Stimulated activated CD4-positive, alpha-beta T cell treated with anti-CD3 and anti-CD28 coated beads, Interleukin-12 subunit alpha, Interleukin-12 subunit beta, amount 100 ng/mL, for 48 hours (primary cell): ENCODE measurements around the gene TMEM14B.
"Not testable (repeated sequence)": the region's sequence is repeated elsewhere in the genome, so short reads cannot be mapped to it uniquely, and the experiment has no call there.

ENCODE experiments used
- DNase-seq, 3 donors: peaks; one replicate each; pipeline ENCODE4 v3.0.0-alpha.2; 2020; ENCODE audit warnings: low read depth in 2 of 3, low spot score in 1 of 3

The TMEM14B gene

GRCh38 chr6:10745116-10745515 lies 2.5 kb upstream of the TMEM14B start:
- no peak for DNase-seq

- no peak for DNase-seq
Observed at GRCh38 chr6:10746915-10747250, 722 bp upstream of the TMEM14B start.

GRCh38 chr6:10749734-10750133 lies 2.1 kb downstream of the TMEM14B start:
- no peak for DNase-seq

- not testable (repeated sequence) for DNase-seq
Observed at GRCh38 chr6:10750568-10750967, 3.0 kb downstream of the TMEM14B start.

GRCh38 chr6:10751757-10752156 lies 4.2 kb downstream of the TMEM14B start:
- not testable (repeated sequence) for DNase-seq

GRCh38 chr6:10756085-10756484 lies 8.5 kb downstream of the TMEM14B start:
- DNase-seq, result no peak

- no peak for DNase-seq
Observed at GRCh38 chr6:10759312-10759839, 11.8 kb downstream of the TMEM14B start.

- DNase-seq, result no peak
Observed at GRCh38 chr6:10759884-10760329, 12.3 kb downstream of the TMEM14B start.

GRCh38 chr6:10763006-10763405 lies 15.4 kb downstream of the TMEM14B start:
- DNase-seq, result no peak

- DNase-seq, result no peak
Observed at GRCh38 chr6:10769419-10769818, 21.8 kb downstream of the TMEM14B start.

GRCh38 chr6:10771371-10771894 lies 23.8 kb downstream of the TMEM14B start:
- no peak for DNase-seq

- no peak for DNase-seq
Observed at GRCh38 chr6:10778230-10778629, 30.6 kb downstream of the TMEM14B start.

- DNase-seq, result no peak
Observed at GRCh38 chr6:10779076-10779475, 31.5 kb downstream of the TMEM14B start.

GRCh38 chr6:10791673-10792072 lies 44.1 kb downstream of the TMEM14B start:
- DNase-seq, result no peak

- no peak for DNase-seq
Observed at GRCh38 chr6:10792101-10792500, 44.5 kb downstream of the TMEM14B start.

- no peak for DNase-seq
Observed at GRCh38 chr6:10793035-10793434, 45.4 kb downstream of the TMEM14B start.

- no peak for DNase-seq
Observed at GRCh38 chr6:10793695-10794094, 46.1 kb downstream of the TMEM14B start.

GRCh38 chr6:10794239-10794638 lies 46.6 kb downstream of the TMEM14B start:
- DNase-seq, result no peak

GRCh38 chr6:10800810-10801209 lies 53.2 kb downstream of the TMEM14B start:
- no peak for DNase-seq

GRCh38 chr6:10801224-10801848 lies 53.7 kb downstream of the TMEM14B start:
- peak; percentile 28 to 60 (median 29) for DNase-seq
